ENCODE data around the gene TBC1D23.
A peak's percentile ranks its signal among the peaks of the same experiment; 100 is the strongest.
"Not testable (repeated sequence)": the region's sequence is repeated elsewhere in the genome, so short reads cannot be mapped to it uniquely, and the experiment has no call there.

The TBC1D23 gene

DNA sequence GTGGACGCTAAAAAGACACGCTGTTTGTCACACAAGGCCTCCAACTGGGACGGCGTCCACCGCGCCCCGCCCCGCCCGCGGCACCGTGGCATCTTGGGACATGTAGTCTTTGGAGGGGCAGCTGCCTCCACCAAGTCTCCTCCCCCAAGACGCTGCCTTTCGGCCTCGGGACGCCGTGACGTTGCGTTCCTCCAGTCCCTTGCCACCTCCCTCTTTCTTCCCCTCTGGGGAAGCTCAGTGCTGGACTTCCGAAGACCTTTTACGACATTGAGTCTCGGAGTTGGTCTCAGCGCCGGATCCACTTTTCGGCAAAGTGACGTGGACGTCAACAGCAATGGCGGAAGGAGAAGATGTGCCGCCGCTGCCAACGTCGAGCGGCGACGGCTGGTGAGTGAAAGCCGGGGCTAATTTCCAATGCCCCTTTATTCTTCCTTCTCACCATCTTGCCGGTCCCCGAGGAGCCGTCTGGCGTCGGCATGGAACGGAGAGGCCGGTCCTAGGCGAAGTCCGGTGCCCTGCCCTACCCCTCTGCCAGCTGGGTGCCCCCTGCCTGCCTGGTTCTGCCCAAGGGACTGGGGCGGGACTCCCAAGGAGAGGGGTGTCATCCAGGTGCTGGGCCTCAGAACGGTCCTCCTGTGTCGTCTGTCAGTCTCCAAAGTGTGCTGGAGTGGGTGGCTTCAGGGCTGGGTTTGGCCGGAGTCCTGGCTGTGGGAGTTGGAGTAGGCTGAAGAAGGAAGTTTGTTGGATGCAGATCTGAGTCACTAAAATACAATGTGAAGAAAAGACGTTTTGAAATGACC lies at the start of gene TBC1D23:
Gene TBC1D23, plus strand, starts transcription at position 308 of the 800 bp plus-strand sequence. Its CDS starts 27 bp downstream, at position 335.
- DNase-seq: peak; percentile 89

- DNase-seq: no peak
Measured at GRCh38 chr3:100213891-100214573, 46.8 kb upstream of the TBC1D23 start.

GRCh38 chr3:100214574-100214964 lies 46.2 kb upstream of the TBC1D23 start:
- DNase-seq: no peak

GRCh38 chr3:100216713-100217112 lies 44.1 kb upstream of the TBC1D23 start:
- no peak for DNase-seq

DNA sequence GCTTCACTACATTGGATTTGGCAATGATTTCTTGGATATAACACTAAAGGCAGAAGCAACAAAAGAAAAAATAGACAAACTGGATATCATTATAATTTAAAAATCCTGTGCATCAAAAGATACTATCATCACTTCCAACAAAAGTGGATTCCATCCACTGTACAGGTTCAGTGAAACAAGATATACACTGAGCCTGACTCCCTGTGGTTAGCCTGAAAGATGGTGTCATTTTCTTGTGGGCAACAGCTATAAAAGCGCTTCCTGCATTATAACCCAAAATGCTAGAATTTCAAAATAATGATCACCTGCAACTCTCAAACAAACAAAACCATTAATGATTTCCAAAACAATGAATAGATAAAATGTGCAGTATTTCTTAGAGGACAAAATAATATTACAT lies 39.6 kb upstream of the TBC1D23 start:
- no peak for DNase-seq

DNA sequence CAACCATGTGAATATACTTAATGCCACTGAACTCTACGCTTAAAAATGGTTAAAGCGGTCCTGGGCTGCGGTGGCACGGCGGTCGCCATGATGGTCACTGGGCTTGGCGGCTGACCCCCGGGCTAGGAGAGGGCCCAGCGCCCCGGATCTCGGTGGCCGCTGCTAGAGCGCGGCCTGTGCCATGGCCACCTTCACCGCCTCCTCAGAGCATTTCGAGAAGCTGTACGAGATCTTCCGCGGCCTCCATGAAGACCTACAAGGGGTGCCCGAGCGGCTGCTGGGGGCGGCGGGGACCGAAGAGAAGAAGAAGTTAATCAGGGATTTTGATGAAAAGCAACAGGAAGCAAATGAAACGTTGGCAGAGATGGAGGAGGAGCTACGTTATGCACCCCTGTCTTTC lies 35.6 kb upstream of the TBC1D23 start:
- no peak for DNase-seq

- DNase-seq: no peak
Measured at GRCh38 chr3:100225883-100226282, 34.9 kb upstream of the TBC1D23 start.

DNA sequence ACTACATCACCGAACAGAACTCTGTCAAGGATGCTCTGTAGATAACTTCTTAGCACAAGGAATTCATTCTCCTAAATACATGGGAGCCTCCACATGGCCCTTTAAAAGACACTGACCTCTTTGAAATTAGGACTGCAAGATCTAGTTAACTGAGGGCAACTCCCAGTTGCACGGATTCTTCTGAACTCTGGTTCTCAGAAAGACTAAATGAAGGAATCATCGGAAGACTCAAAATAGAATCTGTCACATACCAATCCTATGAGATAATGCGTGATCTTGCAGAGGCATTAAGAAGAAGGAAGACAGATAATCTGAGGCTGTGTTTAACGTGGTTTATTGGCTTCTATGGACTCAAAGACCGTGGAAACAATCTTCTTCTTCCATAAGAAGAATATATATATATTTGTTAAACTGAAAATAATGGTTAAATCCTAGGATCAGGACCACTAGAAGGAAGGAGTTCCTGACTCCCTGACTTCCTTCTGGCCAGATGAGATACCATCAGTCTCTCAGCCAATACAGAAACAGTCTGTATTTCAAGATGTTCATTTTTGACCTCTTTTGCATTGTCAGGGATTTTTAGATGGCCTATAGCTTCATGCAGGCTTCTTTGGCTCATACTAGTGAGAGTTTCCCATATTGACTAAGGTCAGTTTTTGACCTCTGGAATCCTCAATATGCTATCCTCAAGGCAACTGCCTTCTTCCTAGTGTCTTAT lies 33.9 kb upstream of the TBC1D23 start:
- no peak for DNase-seq

DNA sequence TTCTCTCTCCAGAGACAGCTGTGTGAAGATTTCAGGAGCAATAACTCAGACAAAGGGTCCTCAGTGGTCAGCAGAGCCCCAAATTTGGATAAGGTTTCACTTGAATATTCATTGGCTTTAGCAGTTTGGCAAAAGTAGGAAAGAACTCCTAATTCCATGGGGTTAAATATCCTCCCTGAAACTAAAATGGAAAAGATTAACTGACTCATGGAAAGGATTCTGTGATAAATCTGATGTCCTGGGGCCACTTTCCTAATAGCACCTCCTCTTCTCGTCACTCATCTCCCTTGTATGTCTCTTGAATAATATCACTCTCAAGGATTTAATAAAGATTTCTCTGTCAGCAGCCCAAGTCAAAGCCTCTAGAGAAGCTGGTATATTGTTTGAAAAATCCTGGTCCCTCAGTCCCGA lies 33.3 kb upstream of the TBC1D23 start:
- no peak for DNase-seq

- no peak for DNase-seq
Measured at GRCh38 chr3:100228247-100228646, 32.5 kb upstream of the TBC1D23 start.

DNA sequence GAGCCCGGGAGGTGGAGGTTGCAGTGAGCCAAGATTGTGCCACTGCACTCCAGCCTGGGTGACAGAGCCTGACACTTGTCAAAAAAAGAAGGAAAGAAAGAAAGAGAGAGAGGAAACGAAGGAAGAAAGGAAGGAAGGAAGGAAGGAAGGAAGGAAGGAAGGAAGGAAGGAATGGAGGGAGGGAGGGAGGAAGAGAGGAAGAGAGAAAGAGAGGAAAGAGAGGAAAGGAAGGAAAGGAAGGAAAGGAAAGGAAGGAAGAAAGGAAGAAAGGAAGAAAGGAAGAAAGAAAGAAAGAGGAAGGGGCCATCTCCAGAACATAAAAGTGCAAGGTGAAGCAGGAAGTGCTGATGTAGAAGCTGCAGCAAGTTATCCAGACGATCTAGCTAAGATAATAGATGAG lies 31.6 kb upstream of the TBC1D23 start:
- not testable (repeated sequence) for DNase-seq

- DNase-seq: no peak
Measured at GRCh38 chr3:100230710-100231109, 30.1 kb upstream of the TBC1D23 start.

- DNase-seq: no peak
Measured at GRCh38 chr3:100231668-100232067, 29.1 kb upstream of the TBC1D23 start.

- DNase-seq: no peak
Measured at GRCh38 chr3:100234364-100234763, 26.4 kb upstream of the TBC1D23 start.

- DNase-seq: no peak
Measured at GRCh38 chr3:100238599-100238998, 22.2 kb upstream of the TBC1D23 start.

DNA sequence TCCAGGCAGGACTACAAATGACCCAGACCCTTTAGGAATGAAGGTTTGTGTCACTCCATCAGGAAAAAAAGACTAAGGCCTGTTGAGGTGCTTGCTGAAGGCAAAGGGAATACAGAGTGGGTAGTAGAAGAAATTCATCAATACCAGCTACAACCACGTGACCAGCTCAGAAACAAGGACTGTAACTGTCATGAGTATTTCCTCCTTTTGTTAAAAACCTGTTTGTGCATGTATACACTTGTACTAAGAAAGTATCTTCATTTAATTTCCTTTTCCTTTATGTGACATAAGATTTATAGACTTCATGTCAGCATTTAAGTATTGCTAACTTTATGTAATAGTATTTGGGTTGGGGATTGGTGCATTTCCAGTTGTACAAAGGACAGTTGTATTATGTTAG lies 18.3 kb upstream of the TBC1D23 start:
- DNase-seq: not testable (repeated sequence)

- DNase-seq: no peak
Measured at GRCh38 chr3:100244264-100244663, 16.5 kb upstream of the TBC1D23 start.

DNA sequence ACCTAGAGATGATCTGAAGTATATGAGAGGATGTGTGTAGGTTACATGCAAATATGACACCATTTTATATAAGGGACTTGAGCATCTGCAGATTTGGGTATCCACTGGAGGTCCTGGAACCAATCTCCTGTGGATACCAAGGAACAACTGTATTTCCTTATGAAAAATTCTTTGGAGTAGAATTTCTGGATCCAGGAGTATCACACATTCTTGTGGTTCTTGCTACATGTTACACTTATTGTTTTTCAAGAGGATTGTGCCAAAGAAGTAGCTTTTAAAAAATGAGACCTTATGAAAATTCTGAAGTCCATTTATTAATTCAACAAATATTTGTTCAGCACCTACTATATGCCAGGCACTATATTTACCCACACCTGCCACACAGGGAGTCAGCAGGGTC lies 15.7 kb upstream of the TBC1D23 start:
- DNase-seq: no peak

DNA sequence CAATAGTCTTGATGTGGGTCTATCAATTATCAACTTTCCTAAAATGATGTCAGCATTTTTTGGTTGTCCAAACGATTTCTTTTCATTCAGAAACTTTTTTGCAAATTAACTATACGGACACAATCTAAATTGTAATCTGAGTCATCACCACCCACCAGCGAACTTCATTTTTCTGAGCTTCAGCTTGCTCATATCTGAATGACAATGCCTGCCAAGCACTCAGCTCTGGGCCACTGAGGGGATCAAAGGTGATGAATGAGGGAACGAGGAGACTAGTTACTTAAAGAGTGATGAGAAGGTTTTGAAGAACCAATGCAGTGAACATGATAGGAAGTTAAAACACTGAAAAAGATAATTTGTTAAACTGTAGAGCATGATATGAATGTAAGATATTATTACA lies 14.9 kb upstream of the TBC1D23 start:
- no peak for DNase-seq

GRCh38 chr3:100246999-100247398 lies 13.8 kb upstream of the TBC1D23 start:
- no peak for DNase-seq

GRCh38 chr3:100252001-100252400 lies 8.8 kb upstream of the TBC1D23 start:
- DNase-seq: no peak

- DNase-seq: no peak
Measured at GRCh38 chr3:100254168-100254777, 6.5 kb upstream of the TBC1D23 start.

DNA sequence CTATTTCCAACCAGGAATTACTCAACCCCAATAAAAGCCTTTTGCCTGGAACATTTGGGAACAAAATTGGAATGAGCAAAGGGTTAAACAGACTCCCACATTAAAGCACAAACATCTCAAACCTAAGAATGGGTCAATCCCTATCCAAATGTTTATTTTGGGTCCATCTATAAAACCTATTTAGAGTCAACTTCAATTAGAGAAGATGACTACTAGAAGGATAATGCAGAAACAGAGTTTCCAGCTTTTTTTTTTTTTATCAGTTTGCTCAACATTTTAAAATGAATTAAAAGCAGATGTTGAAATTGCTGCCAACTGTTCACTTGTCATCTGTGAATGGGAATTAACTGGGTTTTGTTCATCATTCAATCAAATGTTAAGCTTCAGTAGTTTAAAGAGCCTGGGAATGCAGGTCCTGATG lies 4.1 kb upstream of the TBC1D23 start:
- DNase-seq: no peak

Data from NCI-H2029 treated with DMSO at 0.1 percent for 48 hours (cell line).